Right atrium auricular region (tissue), 2 donors: ENCODE measurements around the gene SRGAP3. TPM values are rescaled to one million over a fixed set of nuclear protein-coding genes. Genes with fewer than 3 reads are reported as not detected.

Source experiments
- DNase-seq: peaks from one replicate; pipeline ENCODE4 v3.0.0-alpha.2; 2019; ENCODE audit warnings: low spot score
- H3K27ac ChIP-seq, 2 donors: fragments of 200-600 bp; sonication (generic); 1 replicate in 1 of 2; 2 replicates in 1 of 2; pipeline ENCODE4 v1.5.1; 2016 to 2019
- H3K27me3 ChIP-seq, 2 donors: fragments of 200-600 bp; sonication (generic); one replicate each; pipeline versions ENCODE4 v1.5.1 to v1.6.0; 2017 to 2019
- H3K36me3 ChIP-seq: fragments of 200-600 bp; sonication (generic); one replicate; pipeline ENCODE4 v1.5.1; 2016
- H3K4me1 ChIP-seq, 2 donors: fragments of 200-600 bp; sonication (generic); one replicate each; pipeline versions ENCODE4 v1.5.1 to v1.6.0; 2017 to 2019
- H3K4me3 ChIP-seq, 2 donors: fragments of 200-600 bp; sonication (generic); 1 replicate in 1 of 2; 2 replicates in 1 of 2; pipeline ENCODE4 v1.5.1; 2017 to 2019; ENCODE audit warnings: mild to moderate bottlenecking in 1 of 2, moderate library complexity in 1 of 2
- H3K9me3 ChIP-seq, 2 donors: fragments of 200-600 bp; sonication (generic); one replicate each; pipeline ENCODE4 v1.5.1; 2019
- total RNA-seq, 2 donors: library from RNA; depleted of rRNA; stranded (reverse); fragments of >200 nt; gene quantifications; one replicate each; pipeline ENCODE4 v1.1.0, GENCODE V29; 2016
- TF ChIP-seq, protein P1 (sequence below), 2 donors: fragments of 200-600 bp; sonication (generic); IDR thresholded peaks; one replicate each; pipeline ENCODE4 v1.5.1; 2019; ENCODE audit warnings: antibody characterized with exemption in 2 of 2

Gene SRGAP3
- total RNA-seq, 2 donors from 2014 or later, result 4.0 to 5.0 TPM

DNA sequence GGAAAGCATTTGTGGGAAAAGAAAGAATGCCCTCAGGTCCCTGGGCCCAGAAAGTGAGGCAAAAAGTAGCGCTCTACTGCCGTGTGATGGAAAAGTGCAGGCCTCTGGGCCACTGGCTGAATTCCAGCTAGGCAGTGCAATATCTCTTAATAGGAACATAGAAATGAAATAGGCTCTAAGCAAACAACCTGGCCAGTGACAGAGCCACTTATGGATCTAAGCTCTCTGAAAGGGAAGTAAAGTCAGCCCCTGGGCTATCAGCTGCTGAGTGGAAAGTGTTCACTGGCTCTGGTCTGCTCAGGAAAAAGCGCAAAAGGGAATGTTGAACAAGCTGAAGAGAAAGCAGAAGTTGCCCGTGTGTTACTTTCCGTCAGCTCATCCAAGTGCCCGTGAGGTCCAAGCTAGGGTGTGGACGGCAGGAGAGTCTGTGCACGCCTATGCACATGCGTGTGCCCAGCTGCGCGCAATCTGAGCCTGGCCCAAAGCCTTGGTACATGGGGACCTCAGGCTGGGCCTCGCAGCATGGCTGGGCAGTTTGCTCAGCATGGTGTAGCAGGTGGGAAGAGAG, 212.2 kb downstream of the SRGAP3 start:
- peaks cover 0 to 25% of the 10 kb centered on the region in 2 donors for H3K4me1 ChIP-seq
- TF ChIP-seq, protein P1, sequence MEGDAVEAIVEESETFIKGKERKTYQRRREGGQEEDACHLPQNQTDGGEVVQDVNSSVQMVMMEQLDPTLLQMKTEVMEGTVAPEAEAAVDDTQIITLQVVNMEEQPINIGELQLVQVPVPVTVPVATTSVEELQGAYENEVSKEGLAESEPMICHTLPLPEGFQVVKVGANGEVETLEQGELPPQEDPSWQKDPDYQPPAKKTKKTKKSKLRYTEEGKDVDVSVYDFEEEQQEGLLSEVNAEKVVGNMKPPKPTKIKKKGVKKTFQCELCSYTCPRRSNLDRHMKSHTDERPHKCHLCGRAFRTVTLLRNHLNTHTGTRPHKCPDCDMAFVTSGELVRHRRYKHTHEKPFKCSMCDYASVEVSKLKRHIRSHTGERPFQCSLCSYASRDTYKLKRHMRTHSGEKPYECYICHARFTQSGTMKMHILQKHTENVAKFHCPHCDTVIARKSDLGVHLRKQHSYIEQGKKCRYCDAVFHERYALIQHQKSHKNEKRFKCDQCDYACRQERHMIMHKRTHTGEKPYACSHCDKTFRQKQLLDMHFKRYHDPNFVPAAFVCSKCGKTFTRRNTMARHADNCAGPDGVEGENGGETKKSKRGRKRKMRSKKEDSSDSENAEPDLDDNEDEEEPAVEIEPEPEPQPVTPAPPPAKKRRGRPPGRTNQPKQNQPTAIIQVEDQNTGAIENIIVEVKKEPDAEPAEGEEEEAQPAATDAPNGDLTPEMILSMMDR (IDR thresholded peaks at IDR 0.05), result no peak
- no peaks in the 10 kb centered on the region for H3K36me3 ChIP-seq
- no peaks in the 10 kb centered on the region for H3K9me3 ChIP-seq
- no peaks in the 10 kb centered on the region for H3K27me3 ChIP-seq
- DNase-seq, result peak; percentile 69
- peak overlapping the region; percentile 9 to 12 for H3K27ac ChIP-seq
- no peak overlapping the region for H3K4me3 ChIP-seq

DNA sequence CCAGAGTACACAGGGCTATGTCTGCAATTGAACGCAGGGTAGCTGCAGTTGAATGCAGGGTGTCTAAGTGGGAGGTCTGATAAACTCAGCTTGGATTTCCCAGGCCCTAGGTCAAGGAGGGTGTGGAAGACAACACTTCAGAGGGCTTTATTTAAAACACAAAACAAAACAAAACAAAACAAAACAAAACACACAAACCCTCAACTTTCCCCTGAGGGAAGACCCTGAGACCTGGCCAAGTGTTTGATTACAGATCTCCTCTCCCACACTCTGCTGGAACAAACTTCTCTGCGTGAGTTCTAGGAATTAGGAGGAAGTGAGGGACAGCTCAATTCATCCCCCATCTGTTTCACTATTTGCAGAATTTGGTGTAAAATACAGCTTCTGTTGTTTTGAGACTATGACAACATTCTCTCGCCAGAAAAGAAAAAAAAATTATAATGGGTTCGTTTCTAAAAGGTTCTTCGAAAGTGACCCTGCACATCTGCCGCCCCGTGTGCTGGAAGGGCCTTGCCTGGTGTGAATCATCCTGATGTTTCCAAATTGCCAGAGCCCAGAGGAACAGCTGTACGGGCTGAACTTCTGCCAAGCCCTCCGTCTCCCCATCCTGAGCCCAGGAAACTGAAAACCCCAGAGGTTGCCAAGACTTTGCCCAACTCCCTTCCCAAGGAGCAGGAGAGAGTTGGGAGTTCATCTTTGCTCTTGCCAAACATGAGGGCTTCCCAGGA, 212.9 kb downstream of the SRGAP3 start:
- peak overlapping the region; percentile 9 to 12 for H3K27ac ChIP-seq
- no peak overlapping the region for H3K4me3 ChIP-seq

DNA sequence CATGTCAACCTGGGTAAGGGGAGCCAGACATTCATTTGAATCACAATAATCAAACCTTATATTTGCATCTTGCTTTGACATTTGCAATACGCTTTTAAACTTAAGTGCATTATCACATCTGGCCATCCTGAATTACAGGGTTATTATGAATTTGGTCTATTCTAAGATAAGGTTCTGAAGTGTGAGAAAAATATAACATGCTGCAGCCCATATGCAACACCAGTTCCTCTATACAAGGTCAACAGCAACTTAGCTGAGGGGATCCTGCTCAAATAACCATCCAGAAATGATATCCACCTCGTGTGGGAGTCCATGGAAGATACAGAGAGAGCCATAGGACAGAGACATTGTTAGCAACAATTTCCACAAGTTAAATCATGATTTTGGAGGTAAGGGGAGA, 213.5 kb downstream of the SRGAP3 start:
- H3K36me3 ChIP-seq, result no peaks in the 10 kb centered on the region
- no peak overlapping the region for H3K4me3 ChIP-seq
- DNase-seq, result no peak
- peaks cover 0 to 25% of the 10 kb centered on the region in 2 donors for H3K4me1 ChIP-seq
- H3K27me3 ChIP-seq, result no peaks in the 10 kb centered on the region
- no peak overlapping the region for H3K27ac ChIP-seq
- no peaks in the 10 kb centered on the region for H3K9me3 ChIP-seq
- TF ChIP-seq, protein P1 (IDR thresholded peaks at IDR 0.05), result no peak

More for the DNA sequence above, 212.9 kb downstream of the SRGAP3 start:
- Histone ChIP-seq H3K9me3 (no peaks in the 10 kb centered on the region), H3K4me1 (peaks cover 0 to 25% of the 10 kb centered on the region in 2 donors), H3K27me3 (no peaks in the 10 kb centered on the region), H3K36me3 (no peaks in the 10 kb centered on the region)
- peak; percentile 72 for DNase-seq
- TF ChIP-seq, protein P1 (IDR thresholded peaks at IDR 0.05), result no peak

DNA sequence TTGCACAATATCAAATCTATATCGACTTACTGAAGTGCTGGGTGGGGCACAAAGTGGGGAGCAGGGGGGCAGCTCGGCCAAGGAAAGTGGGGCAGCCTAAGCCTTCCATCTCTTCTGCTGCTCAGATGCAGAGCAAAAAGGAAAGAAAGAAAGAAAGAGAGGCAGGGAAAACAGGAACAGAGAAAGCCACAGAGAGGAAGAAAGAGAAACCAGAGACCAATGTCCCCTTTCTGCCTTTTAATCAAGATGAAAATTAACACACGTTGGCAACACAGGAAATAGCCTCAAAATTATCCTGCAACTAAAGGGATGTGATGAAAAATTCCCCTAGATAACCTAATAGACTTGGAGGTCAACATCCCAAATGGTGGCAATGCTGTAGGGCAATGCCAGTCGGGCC, 214.0 kb downstream of the SRGAP3 start:
- Histone ChIP-seq H3K36me3 (no peaks in the 10 kb centered on the region), H3K27ac (no peak overlapping the region), H3K9me3 (no peaks in the 10 kb centered on the region), H3K4me1 (peaks cover 0 to 25% of the 10 kb centered on the region in 2 donors), H3K4me3 (no peak overlapping the region), H3K27me3 (no peaks in the 10 kb centered on the region)
- TF ChIP-seq, protein P1 (IDR thresholded peaks at IDR 0.05), result no peak
- no peak for DNase-seq

DNA sequence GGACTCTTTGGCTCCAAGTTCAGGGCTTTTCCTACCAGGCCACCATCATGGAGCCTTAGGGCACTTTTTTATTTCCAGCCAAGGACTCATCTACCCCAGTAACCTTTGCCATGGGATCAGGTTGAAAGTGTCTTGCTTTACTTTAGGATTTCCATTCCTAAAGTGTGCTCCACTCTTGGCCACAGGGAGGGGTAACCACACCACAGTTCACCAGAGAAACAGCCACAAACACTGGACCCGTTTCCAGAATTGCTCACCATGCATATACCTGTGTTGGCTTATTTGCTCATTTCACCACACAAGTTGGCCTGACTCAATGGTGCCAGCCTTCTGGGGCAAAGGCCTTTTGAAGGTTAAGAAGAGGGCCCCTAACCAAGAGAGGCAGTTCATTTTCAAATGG, 215.6 kb downstream of the SRGAP3 start:
- TF ChIP-seq, protein P1 (IDR thresholded peaks at IDR 0.05), result no peak
- peaks cover 0 to 25% of the 10 kb centered on the region in 2 donors for H3K4me1 ChIP-seq
- H3K27ac ChIP-seq, result no peak overlapping the region
- H3K27me3 ChIP-seq, result no peaks in the 10 kb centered on the region
- no peaks in the 10 kb centered on the region for H3K9me3 ChIP-seq
- no peaks in the 10 kb centered on the region for H3K36me3 ChIP-seq
- H3K4me3 ChIP-seq, result no peak overlapping the region
- no peak for DNase-seq
